ENCODE measurements around the gene WWOX. TPM values are rescaled to one million over a fixed set of nuclear protein-coding genes. Genes with fewer than 3 reads are reported as not detected.

WWOX gene
- total and polyA plus RNA-seq, 2 experiments from 2014 or later = 22.1 to 123 TPM

- Histone ChIP-seq H3K36me3 (no peaks in the 10 kb centered on the region), H3K9me3 (ENCODE audit: low read depth) (no peaks in the 10 kb centered on the region), H3K4me3 (no peak overlapping the region), H3K27me3 (no peaks in the 10 kb centered on the region), H3K27ac (peak overlapping the region; percentile 38), H3K4me1 (ENCODE audit: low read depth) (no peaks in the 10 kb centered on the region)
- peak in 1 of 2 donors; percentile 35 for DNase-seq (ENCODE audit: low read depth in 1 of 2, low spot score in 1 of 2)
- TF ChIP-seq CTCF (IDR thresholded peaks at IDR 0.05; ENCODE audit: low read depth, low read length) = no peak
Observed at GRCh38 chr16:79171931-79172705, 1072.7 kb downstream of the WWOX start.

GRCh38 chr16:79172976-79173500, 1073.6 kb downstream of the WWOX start:
- Histone ChIP-seq H3K9me3 (ENCODE audit: low read depth) (no peaks in the 10 kb centered on the region), H3K27ac (no peak overlapping the region), H3K4me3 (no peak overlapping the region), H3K27me3 (no peaks in the 10 kb centered on the region), H3K4me1 (ENCODE audit: low read depth) (no peaks in the 10 kb centered on the region), H3K36me3 (no peaks in the 10 kb centered on the region)
- DNase-seq (ENCODE audit: low read depth in 1 of 2, low spot score in 1 of 2) = no peak
- TF ChIP-seq CTCF (IDR thresholded peaks at IDR 0.05; ENCODE audit: low read depth, low read length) = no peak

- DNase-seq (ENCODE audit: low read depth in 1 of 2, low spot score in 1 of 2) = peak in 1 of 2 donors; percentile 28
- no peaks in the 10 kb centered on the region for H3K36me3 ChIP-seq
- no peaks in the 10 kb centered on the region for H3K9me3 ChIP-seq (ENCODE audit: low read depth)
- H3K4me1 ChIP-seq (ENCODE audit: low read depth) = no peaks in the 10 kb centered on the region
- no peaks in the 10 kb centered on the region for H3K27me3 ChIP-seq
- H3K27ac ChIP-seq = no peak overlapping the region
- H3K4me3 ChIP-seq = no peak overlapping the region
- no peak for TF ChIP-seq CTCF (IDR thresholded peaks at IDR 0.05; ENCODE audit: low read depth, low read length)
Observed at GRCh38 chr16:79173919-79174318, 1074.5 kb downstream of the WWOX start.

- no peak overlapping the region for H3K27ac ChIP-seq
- no peak overlapping the region for H3K4me3 ChIP-seq
- no peak for DNase-seq (ENCODE audit: low read depth in 1 of 2, low spot score in 1 of 2)
- no peaks in the 10 kb centered on the region for H3K36me3 ChIP-seq
- H3K27me3 ChIP-seq = no peaks in the 10 kb centered on the region
- no peak for TF ChIP-seq CTCF (IDR thresholded peaks at IDR 0.05; ENCODE audit: low read depth, low read length)
- no peaks in the 10 kb centered on the region for H3K9me3 ChIP-seq (ENCODE audit: low read depth)
- H3K4me1 ChIP-seq (ENCODE audit: low read depth) = no peaks in the 10 kb centered on the region
Observed at GRCh38 chr16:79175286-79176057, 1076.0 kb downstream of the WWOX start.

- no peaks in the 10 kb centered on the region for H3K27me3 ChIP-seq
- H3K27ac ChIP-seq = no peak overlapping the region
- DNase-seq (ENCODE audit: low read depth in 1 of 2, low spot score in 1 of 2) = no peak
- no peaks in the 10 kb centered on the region for H3K36me3 ChIP-seq
- no peaks in the 10 kb centered on the region for H3K9me3 ChIP-seq (ENCODE audit: low read depth)
- H3K4me1 ChIP-seq (ENCODE audit: low read depth) = no peaks in the 10 kb centered on the region
- no peak overlapping the region for H3K4me3 ChIP-seq
- no peak for TF ChIP-seq CTCF (IDR thresholded peaks at IDR 0.05; ENCODE audit: low read depth, low read length)
Observed at GRCh38 chr16:79177018-79177417, 1077.6 kb downstream of the WWOX start.
